Mucosa of descending colon (tissue), 3 donors: ENCODE measurements around the gene CHCHD10. TPM values are rescaled to one million over a fixed set of nuclear protein-coding genes. Genes with fewer than 3 reads are reported as not detected.
"Not testable (repeated sequence)": the region's sequence is repeated elsewhere in the genome, so short reads cannot be mapped to it uniquely, and the experiment has no call there.

Source experiments
- ATAC-seq: fragments of 200-7000 bp; cut with Tn5 transposase; one replicate; pipeline ENCODE4 v1.9.1; 2020; ENCODE audit warnings: mild to moderate bottlenecking, moderate library complexity
- DNase-seq, 3 donors: peaks; one replicate each; pipeline ENCODE4 v3.0.0-alpha.2; 2020
- H3K36me3 ChIP-seq: fragments of 200-600 bp; one replicate; pipeline ENCODE4 v1.8.0; 2021; ENCODE audit warnings: low read depth, mild to moderate bottlenecking
- H3K4me1 ChIP-seq: fragments of 200-600 bp; one replicate; pipeline ENCODE4 v1.8.0; 2021; ENCODE audit warnings: low read depth, mild to moderate bottlenecking
- H3K4me3 ChIP-seq: fragments of 200-600 bp; one replicate; pipeline ENCODE4 v1.8.0; 2021; ENCODE audit warnings: mild to moderate bottlenecking
- H3K9me3 ChIP-seq: fragments of 200-600 bp; one replicate; pipeline ENCODE4 v1.8.0; 2021; ENCODE audit warnings: mild to moderate bottlenecking
- intact Hi-C, 2 donors: fragments of 100-400 bp; cut with DNase I in 1 of 2; cut with micrococcal nuclease in 1 of 2; formaldehyde crosslinking; loops; one replicate each; pipeline versions ENCODE4 v1.11.0 to v1.11.1; 2022; cut with DNase I, micrococcal nuclease
- total RNA-seq, 3 donors: library from RNA; stranded (reverse); fragmentation: NEBNext Ultra II Directional in 2 of 3; extraction: Animal tissue kit (Norgen Biotek cat#: 25700) in 2 of 3; gene quantifications; one replicate each; pipeline versions ENCODE4 v1.2.1 to v1.2.4, GENCODE V29; 2021 to 2023
- TF ChIP-seq, protein P1 (sequence below): fragments of 200-600 bp; IDR thresholded peaks from one replicate; pipeline ENCODE4 v1.8.0; 2022; ENCODE audit warnings: antibody characterized with exemption, mild to moderate bottlenecking
- donor health status: DM: no; HTN: no; CAD: no; lungs with moderate emphysema.
- donor health status: DM: no; HTN: no; CAD: no.
- donor health status: DM: no; HTN: yes; CAD: no.

Gene CHCHD10
- total RNA-seq, 3 donors from 2014 or later: 279 to 464 (median 462) TPM

GRCh38 chr22:23744001-23744400, 23.8 kb downstream of the CHCHD10 start:
- no peak for ATAC-seq
- Histone ChIP-seq H3K4me1 (no peaks in the 10 kb centered on the region), H3K36me3 (no peaks in the 10 kb centered on the region), H3K9me3 (no peaks in the 10 kb centered on the region), H3K4me3 (no peak overlapping the region)
- TF ChIP-seq, protein P1, sequence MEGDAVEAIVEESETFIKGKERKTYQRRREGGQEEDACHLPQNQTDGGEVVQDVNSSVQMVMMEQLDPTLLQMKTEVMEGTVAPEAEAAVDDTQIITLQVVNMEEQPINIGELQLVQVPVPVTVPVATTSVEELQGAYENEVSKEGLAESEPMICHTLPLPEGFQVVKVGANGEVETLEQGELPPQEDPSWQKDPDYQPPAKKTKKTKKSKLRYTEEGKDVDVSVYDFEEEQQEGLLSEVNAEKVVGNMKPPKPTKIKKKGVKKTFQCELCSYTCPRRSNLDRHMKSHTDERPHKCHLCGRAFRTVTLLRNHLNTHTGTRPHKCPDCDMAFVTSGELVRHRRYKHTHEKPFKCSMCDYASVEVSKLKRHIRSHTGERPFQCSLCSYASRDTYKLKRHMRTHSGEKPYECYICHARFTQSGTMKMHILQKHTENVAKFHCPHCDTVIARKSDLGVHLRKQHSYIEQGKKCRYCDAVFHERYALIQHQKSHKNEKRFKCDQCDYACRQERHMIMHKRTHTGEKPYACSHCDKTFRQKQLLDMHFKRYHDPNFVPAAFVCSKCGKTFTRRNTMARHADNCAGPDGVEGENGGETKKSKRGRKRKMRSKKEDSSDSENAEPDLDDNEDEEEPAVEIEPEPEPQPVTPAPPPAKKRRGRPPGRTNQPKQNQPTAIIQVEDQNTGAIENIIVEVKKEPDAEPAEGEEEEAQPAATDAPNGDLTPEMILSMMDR: no peak
- DNase-seq: no peak
- intact Hi-C loops: no loop called here

DNA sequence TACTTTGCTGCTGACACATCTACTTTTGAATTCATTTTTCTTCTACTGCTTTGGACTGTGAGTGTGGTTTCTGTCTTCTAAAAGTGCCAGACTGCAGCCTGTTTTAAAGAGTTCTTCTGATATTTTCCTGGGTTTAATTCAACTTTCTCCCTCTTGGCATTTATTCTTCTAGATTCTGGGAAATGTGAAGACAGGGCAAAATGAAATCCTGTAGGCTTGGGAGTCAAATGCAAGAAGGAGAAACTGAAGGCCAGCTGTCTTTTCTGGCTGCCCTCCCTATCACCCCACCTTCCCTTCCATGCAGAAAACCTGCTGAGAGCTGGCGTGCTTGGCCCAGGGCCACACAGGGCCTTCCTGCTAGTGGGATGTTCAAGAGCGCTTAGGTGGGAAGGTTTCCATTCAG, 24.5 kb downstream of the CHCHD10 start:
- ATAC-seq (no peak), DNase-seq (no peak)
- Histone ChIP-seq H3K9me3 (no peaks in the 10 kb centered on the region), H3K36me3 (no peaks in the 10 kb centered on the region), H3K4me1 (no peaks in the 10 kb centered on the region), H3K4me3 (no peak overlapping the region)
- TF ChIP-seq, protein P1: no peak
- intact Hi-C loops: no loop called here

DNA sequence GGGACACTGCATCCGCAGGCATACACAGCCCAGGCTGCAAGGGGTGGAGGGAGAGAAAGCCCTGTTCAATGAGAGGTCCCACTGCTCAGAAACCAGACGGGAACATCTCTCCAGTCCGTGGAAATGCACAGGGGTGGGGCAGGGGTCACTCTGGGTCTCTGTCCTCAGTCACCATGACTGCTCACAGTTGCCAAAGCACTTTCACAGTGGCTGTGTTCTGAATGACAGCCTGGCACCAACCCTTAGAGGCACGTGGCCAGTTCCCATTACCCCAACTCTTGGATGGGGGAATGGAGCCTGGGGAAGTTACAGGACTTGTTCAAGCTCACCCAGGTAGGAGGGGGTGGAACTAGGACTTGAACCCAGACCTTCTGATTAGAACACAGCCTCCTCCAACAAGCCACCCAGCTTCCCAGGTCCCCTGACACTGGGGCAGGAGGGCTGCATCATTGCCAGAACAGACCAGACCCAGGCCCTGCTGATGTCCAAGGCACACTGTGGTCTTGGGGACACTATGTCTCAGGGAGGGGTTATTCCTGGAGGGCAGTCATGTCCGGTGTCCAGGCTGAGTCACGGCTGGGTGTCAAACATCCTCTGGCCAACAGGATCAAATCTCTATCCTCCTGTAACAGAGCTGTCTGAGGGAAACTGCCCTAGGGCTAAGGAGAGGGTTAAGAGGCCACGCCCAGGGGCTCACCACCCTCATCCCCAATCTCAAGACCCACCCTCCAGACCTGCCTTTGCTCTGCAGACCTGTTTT, 25.1 kb downstream of the CHCHD10 start:
- no peak for DNase-seq
- TF ChIP-seq, protein P1: no peak
- Histone ChIP-seq H3K36me3 (no peaks in the 10 kb centered on the region), H3K4me1 (no peaks in the 10 kb centered on the region), H3K4me3 (no peak overlapping the region), H3K9me3 (no peaks in the 10 kb centered on the region)
- intact Hi-C loops: no loop called here
- ATAC-seq: no peak

DNA sequence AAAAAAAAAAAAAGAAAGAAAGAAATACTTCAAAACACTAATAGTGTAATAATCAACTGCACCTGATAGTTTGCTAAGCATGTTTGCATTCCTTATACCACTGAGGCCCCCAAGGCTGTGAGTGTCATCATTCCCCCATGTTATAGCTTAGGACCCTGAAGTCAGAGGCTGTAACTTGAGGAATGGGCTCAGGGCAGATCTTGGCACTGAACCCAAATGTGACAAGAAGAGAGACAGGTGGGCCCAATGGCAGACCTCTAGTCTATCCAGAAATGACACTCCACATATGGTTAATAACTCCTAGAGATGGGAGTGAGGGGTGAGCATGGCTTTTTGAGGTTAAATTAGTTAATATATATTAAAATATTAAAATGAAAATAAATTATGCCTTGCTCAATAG, 30.1 kb downstream of the CHCHD10 start:
- TF ChIP-seq, protein P1: no peak
- intact Hi-C loops: no loop called here
- H3K4me1 ChIP-seq: no peaks in the 10 kb centered on the region
- H3K36me3 ChIP-seq: no peaks in the 10 kb centered on the region
- no peak for ATAC-seq
- H3K4me3 ChIP-seq: no peak overlapping the region
- no peaks in the 10 kb centered on the region for H3K9me3 ChIP-seq
- no peak for DNase-seq

DNA sequence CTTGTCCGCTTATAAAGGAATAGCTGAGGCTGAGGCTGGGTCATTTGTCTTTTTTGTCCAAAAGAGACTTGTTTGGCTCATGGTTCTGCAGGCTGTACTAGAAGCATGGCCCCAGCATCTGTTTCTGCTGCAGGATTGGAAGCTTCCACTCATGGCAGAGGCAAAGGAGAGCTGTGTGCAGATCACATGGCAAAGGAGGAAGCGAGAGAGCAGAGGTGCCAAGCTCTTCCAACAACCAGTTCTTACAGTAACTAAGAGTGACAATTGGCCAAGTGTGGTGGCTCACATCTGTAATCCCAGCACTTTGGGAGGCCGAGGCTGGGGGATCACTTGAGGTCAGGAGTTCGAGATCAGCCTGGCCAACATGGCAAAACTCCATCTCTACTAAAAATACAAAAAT, 39.7 kb downstream of the CHCHD10 start:
- H3K4me3 ChIP-seq, DNase-seq, ATAC-seq, intact Hi-C loops, H3K36me3 ChIP-seq, H3K9me3 ChIP-seq, H3K4me1 ChIP-seq: not testable (repeated sequence)

DNA sequence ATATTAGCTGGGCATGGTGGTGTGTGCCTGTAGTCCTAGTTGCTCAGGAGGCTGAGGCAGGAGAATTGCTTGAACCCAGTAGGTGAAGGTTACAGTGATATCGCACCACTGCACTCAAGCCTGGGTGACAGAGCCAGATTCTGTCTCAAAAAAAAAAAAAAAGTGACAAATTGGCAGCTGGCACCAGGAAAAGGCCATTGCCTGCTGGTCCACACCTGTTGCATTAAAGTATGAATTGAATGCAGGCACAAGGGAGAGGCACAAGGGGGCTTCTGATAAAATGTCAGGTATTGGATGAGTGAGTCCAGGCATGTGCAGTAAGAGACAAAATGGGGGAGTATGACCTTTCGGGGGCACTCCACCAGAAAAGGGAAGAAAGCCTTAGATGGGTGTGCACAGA, 45.0 kb downstream of the CHCHD10 start:
- Histone ChIP-seq H3K4me3 (no peak overlapping the region), H3K4me1 (no peaks in the 10 kb centered on the region), H3K9me3 (no peaks in the 10 kb centered on the region), H3K36me3 (no peaks in the 10 kb centered on the region)
- DNase-seq (no peak), ATAC-seq (no peak)
- TF ChIP-seq, protein P1: no peak
- intact Hi-C loops: no loop called here
